ENCODE measurements around the gene ZNF423.
"Not testable (repeated sequence)": the region's sequence is repeated elsewhere in the genome, so short reads cannot be mapped to it uniquely, and the experiment has no call there.

ZNF423 gene

DNA sequence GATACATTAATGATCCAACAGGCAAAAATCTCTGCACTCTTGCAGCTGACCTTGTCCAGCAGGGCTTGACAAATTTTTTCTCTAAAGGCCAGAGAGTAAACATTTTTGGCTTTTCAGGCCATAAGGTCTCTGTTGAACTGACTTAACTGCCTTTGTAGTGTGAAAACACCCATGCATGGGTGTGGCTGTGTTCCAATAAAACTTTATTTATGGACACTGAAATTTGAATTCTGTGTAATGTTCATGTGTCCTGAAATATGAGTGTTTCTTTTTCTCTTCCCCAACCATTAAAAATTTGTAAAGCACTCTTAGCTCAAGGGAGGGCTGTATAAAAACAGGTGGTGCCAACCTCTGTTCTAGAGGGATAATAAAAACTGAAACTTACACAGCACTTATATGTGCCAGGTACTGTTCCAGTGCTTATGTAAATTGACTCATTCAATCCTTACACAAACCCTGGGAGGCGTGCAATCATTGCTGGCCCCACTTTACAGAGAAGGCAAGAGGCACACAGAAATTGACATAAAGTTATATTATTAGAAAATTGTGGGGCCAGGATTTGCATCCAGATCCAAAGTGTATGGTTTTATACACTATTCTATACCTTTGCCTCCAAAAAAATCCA, 18.8 kb upstream of the ZNF423 start:
- DNase-seq (ENCODE audit: insufficient read length, low spot score) (no peak), FAIRE-seq (no peak)
- TF ChIP-seq POLR2A (IDR thresholded peaks at IDR 0.05; ENCODE audit: low read depth, low read length) = no peak
- TF ChIP-seq POU2F2 (IDR thresholded peaks at IDR 0.05; ENCODE audit: low read depth, low read length) = no peak
- no peak for TF ChIP-seq PAX5 (IDR thresholded peaks at IDR 0.05; ENCODE audit: insufficient read depth, low read length, severe bottlenecking)
- TF ChIP-seq POLR2AphosphoS5 (IDR thresholded peaks at IDR 0.05; ENCODE audit: low read depth, low read length) = no peak
- TF ChIP-seq TAF1 (IDR thresholded peaks at IDR 0.05; ENCODE audit: low read depth, low read length) = no peak
- TF ChIP-seq SPI1 (IDR thresholded peaks at IDR 0.05; ENCODE audit: low read depth, low read length) = no peak

DNA sequence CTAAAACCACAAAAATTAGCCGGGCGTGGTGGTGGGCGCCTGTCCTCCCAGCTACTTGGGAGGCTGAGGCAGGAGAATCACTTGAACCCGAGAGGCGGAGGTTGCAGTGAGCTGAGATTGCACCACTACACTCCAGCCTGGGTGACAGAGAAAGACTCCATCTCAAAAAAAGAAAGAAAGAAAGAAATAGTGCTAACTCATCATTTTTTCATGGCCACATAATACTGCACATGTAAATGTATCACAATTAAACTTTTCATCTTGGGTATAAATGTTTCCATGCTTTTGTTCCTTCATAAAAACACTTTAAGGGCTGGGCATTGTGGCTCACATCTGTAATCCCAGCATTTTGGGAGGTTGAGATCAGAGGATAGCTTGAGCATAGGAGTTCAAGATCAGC, 15.9 kb upstream of the ZNF423 start:
- not testable (repeated sequence) for DNase-seq (ENCODE audit: insufficient read length, low spot score); FAIRE-seq

DNA sequence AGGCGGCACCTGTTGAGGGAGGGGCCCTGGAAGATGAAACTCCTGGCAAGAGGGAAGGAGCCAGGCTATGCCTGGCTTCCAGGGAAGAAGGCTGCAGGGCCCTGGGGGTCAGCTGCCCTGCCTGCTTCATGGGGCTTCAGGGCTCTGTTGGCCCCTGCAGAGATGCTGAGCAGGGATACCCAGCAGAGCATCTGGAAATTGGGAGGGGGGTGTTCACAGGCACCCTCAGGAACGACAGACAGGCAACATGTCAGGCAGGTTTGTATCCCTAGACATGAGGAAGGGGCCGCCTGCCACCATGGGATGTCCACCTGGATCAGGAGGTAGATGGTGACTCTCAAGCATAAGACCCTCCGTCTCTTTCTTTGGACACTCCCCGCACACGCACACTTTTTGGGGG, 13.8 kb upstream of the ZNF423 start:
- DNase-seq (ENCODE audit: insufficient read length, low spot score) = no peak
- TF ChIP-seq PAX5 (IDR thresholded peaks at IDR 0.05; ENCODE audit: insufficient read depth, low read length, severe bottlenecking) (no peak), SPI1 (IDR thresholded peaks at IDR 0.05; ENCODE audit: low read depth, low read length) (no peak), TAF1 (IDR thresholded peaks at IDR 0.05; ENCODE audit: low read depth, low read length) (no peak), POU2F2 (IDR thresholded peaks at IDR 0.05; ENCODE audit: low read depth, low read length) (no peak), POLR2AphosphoS5 (IDR thresholded peaks at IDR 0.05; ENCODE audit: low read depth, low read length) (no peak), POLR2A (IDR thresholded peaks at IDR 0.05; ENCODE audit: low read depth, low read length) (no peak)
- no peak for FAIRE-seq

DNA sequence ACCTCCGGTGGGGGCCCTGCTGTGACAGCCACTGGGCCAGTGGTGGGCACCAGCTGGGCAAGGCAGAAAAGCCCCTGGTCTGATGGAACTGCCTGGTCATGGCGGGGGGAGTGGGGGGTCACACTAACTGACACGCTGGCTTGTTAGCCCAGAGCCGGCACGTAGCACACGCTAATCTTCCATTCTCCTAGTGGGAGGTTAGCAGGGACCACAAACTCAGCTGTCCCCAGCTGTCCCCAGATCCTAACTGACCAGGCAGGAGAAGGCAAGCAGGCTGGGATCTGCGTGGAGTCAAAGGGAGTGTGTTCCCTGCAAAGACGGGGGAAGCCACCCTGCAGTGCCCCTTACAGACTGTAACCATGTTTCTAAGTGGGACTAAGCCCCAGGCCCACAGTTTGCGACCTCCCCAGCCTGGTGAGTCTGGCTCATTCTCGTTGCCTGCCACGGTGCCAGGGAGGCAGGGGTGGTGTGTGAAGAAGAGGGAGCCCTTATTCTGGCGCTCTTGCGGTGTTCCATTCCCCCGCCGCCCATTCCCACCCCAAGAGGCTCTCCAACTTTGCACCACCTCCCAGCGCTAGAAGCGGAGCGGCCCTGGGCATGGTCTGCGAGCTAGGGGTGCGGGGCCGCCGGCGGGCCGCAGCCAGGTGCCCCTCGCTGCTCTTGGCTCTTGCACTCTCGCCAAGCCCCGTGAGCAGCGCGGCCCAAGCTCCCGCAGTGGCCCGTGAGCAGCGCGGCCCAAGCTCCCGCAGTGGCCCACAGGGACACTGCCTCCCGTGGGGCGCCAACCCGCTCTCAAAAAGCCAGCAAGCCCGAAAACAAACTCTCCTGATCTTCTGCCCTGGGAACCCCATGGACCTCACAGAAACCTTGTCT, 12.1 kb upstream of the ZNF423 start:
- FAIRE-seq = no peak
- no peak for DNase-seq (ENCODE audit: insufficient read length, low spot score)
- no peak for TF ChIP-seq SPI1 (IDR thresholded peaks at IDR 0.05; ENCODE audit: low read depth, low read length)
- TF ChIP-seq TAF1 (IDR thresholded peaks at IDR 0.05; ENCODE audit: low read depth, low read length) = no peak
- no peak for TF ChIP-seq POLR2AphosphoS5 (IDR thresholded peaks at IDR 0.05; ENCODE audit: low read depth, low read length)
- no peak for TF ChIP-seq POLR2A (IDR thresholded peaks at IDR 0.05; ENCODE audit: low read depth, low read length)
- no peak for TF ChIP-seq PAX5 (IDR thresholded peaks at IDR 0.05; ENCODE audit: insufficient read depth, low read length, severe bottlenecking)
- no peak for TF ChIP-seq POU2F2 (IDR thresholded peaks at IDR 0.05; ENCODE audit: low read depth, low read length)

DNA sequence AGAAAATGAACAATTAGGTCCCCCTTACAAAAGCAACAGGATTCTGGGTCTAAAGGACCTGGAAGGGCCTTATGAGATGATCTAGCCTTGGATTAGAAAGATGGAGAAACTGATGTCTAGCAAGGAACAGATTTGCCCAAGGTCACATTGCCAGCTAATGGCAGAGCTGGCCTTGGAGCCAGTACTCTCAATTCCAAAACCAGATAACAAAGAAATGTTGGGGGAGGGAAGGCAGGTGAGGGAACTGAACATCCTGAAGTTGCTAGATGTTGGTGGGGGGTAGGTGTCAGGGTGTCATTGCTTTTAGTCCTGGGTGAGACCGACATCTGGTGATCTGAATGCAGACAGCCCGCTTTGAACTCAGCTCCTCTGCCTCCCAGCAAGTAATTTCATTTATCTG, 11.3 kb upstream of the ZNF423 start:
- FAIRE-seq (no peak), DNase-seq (ENCODE audit: insufficient read length, low spot score) (no peak)
- TF ChIP-seq SPI1 (IDR thresholded peaks at IDR 0.05; ENCODE audit: low read depth, low read length) (no peak), POU2F2 (IDR thresholded peaks at IDR 0.05; ENCODE audit: low read depth, low read length) (no peak), POLR2AphosphoS5 (IDR thresholded peaks at IDR 0.05; ENCODE audit: low read depth, low read length) (no peak), PAX5 (IDR thresholded peaks at IDR 0.05; ENCODE audit: insufficient read depth, low read length, severe bottlenecking) (no peak), TAF1 (IDR thresholded peaks at IDR 0.05; ENCODE audit: low read depth, low read length) (no peak), POLR2A (IDR thresholded peaks at IDR 0.05; ENCODE audit: low read depth, low read length) (no peak)

DNA sequence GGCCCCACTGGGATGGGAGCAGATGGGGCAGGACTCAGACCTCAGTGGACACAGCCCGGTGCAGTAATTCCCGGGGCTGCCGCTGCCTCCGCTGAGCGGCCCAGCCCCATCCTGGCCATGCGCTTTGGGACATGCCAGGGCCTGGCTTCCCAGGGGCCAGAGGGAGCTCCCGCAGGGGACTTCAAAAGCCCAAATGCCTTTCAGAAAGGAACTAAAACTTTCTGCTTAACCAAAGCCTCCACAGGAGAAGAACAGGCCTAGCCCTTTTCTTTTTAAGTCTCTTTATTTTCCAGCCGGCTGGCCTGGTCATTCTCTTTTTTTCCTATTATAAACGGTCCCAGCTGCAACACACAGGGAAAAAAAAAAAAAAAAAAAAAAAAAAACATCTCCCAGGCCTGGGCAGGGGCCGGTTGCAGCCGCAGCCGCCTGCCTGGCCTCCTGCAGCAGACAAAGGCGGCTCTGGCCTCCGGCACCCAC, 10.7 kb upstream of the ZNF423 start:
- no peak for FAIRE-seq
- TF ChIP-seq PAX5 (IDR thresholded peaks at IDR 0.05; ENCODE audit: insufficient read depth, low read length, severe bottlenecking) (no peak), POLR2A (IDR thresholded peaks at IDR 0.05; ENCODE audit: low read depth, low read length) (no peak), POU2F2 (IDR thresholded peaks at IDR 0.05; ENCODE audit: low read depth, low read length) (no peak), TAF1 (IDR thresholded peaks at IDR 0.05; ENCODE audit: low read depth, low read length) (no peak), POLR2AphosphoS5 (IDR thresholded peaks at IDR 0.05; ENCODE audit: low read depth, low read length) (no peak), SPI1 (IDR thresholded peaks at IDR 0.05; ENCODE audit: low read depth, low read length) (no peak)
- DNase-seq (ENCODE audit: insufficient read length, low spot score) = no peak

DNA sequence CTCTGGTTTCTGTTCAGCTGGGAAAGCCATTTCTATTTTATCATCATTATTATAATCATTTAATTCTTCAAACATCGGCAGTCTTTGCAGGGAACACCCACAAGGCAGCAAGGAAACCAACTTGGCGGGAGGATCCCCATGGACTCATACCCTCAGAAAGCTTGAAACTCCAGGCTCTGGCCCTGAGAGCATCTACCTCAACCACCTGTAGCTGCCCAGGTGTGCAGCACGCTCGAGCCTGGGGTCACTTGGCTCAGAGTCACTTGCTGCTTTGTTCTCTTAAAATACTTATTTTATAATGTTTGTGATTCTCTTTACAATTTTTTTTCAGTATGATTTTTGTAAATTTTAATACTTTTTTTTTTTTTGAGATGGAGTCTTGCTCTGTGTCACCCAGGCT, 6.8 kb upstream of the ZNF423 start:
- TF ChIP-seq SPI1 (IDR thresholded peaks at IDR 0.05; ENCODE audit: low read depth, low read length) (no peak), POU2F2 (IDR thresholded peaks at IDR 0.05; ENCODE audit: low read depth, low read length) (no peak), POLR2A (IDR thresholded peaks at IDR 0.05; ENCODE audit: low read depth, low read length) (no peak), TAF1 (IDR thresholded peaks at IDR 0.05; ENCODE audit: low read depth, low read length) (no peak), PAX5 (IDR thresholded peaks at IDR 0.05; ENCODE audit: insufficient read depth, low read length, severe bottlenecking) (no peak)
- FAIRE-seq (no peak), DNase-seq (ENCODE audit: insufficient read length, low spot score) (no peak)

DNA sequence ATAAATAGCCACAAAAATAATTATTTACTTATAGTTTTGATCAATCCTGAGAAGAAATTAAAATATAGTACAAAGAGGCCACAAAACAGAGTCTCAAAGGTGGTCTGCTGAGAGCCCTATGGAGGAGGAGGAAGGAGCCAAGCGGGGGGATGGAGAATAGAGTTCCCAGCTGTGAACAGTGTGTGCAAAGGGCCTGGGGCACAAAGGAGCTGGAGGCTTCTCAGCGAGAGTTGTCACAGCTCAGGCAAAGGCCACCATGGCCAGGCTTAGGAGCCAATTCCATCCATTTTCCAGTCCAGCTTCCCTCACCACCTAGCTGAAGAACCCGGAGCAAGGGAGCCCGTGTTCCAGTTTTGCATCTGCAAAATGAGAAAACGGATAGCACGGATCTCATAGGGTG, 5.4 kb upstream of the ZNF423 start:
- DNase-seq (ENCODE audit: insufficient read length, low spot score) (no peak), FAIRE-seq (no peak)
- TF ChIP-seq POLR2A (IDR thresholded peaks at IDR 0.05; ENCODE audit: low read depth, low read length) = no peak

DNA sequence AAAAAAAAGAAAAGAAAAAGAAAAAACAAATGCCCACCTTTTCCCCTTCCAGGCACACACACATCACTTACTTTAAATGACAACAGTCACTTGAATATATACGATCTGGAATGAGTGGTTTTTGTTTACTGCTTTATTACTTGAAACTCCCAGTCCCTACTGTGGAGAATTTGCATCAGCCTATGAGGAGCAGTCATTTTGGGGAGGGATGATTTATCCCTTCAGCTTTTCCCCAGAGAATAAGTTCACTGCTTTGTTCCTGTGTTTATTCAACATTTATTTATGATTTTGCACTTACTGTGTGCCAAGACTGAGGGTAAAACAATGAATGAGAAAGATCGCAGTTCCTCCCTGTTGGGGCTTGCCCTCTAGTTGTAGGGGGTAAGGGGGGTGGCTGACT, 4.7 kb upstream of the ZNF423 start:
- no peak for FAIRE-seq
- TF ChIP-seq SPI1 (IDR thresholded peaks at IDR 0.05; ENCODE audit: low read depth, low read length) = no peak
- TF ChIP-seq POLR2A (IDR thresholded peaks at IDR 0.05; ENCODE audit: low read depth, low read length) = no peak
- TF ChIP-seq POLR2AphosphoS5 (IDR thresholded peaks at IDR 0.05; ENCODE audit: low read depth, low read length) = no peak
- no peak for TF ChIP-seq TAF1 (IDR thresholded peaks at IDR 0.05; ENCODE audit: low read depth, low read length)
- no peak for TF ChIP-seq PAX5 (IDR thresholded peaks at IDR 0.05; ENCODE audit: insufficient read depth, low read length, severe bottlenecking)
- TF ChIP-seq POU2F2 (IDR thresholded peaks at IDR 0.05; ENCODE audit: low read depth, low read length) = no peak
- DNase-seq (ENCODE audit: insufficient read length, low spot score) = no peak

Data from GM12891 (cell line).